GM12801 (cell line): ENCODE measurements around the gene TOM1L2.

Experiments used
- CTCF ChIP-seq: IDR thresholded peaks from one replicate; pipeline ENCODE4 v1.5.1; 2011; ENCODE audit warnings: control low read depth; ENCODE audit not compliant: insufficient read length; ENCODE audit errors: extremely low read depth

The TOM1L2 gene

GRCh38 chr17:17888371-17888770 is 83.8 kb downstream of the TOM1L2 start:
- TF ChIP-seq CTCF = no peak

GRCh38 chr17:17887752-17888304 is 84.4 kb downstream of the TOM1L2 start:
- no peak for TF ChIP-seq CTCF

- no peak for TF ChIP-seq CTCF
Observed at GRCh38 chr17:17886726-17887125, 85.5 kb downstream of the TOM1L2 start.

GRCh38 chr17:17886226-17886625 is 86.0 kb downstream of the TOM1L2 start:
- no peak for TF ChIP-seq CTCF

- TF ChIP-seq CTCF = no peak
Observed at GRCh38 chr17:17884391-17885357, 87.5 kb downstream of the TOM1L2 start.

- no peak for TF ChIP-seq CTCF
Observed at GRCh38 chr17:17883801-17884200, 88.4 kb downstream of the TOM1L2 start.

GRCh38 chr17:17882082-17882581 is 90.1 kb downstream of the TOM1L2 start:
- no peak for TF ChIP-seq CTCF
